ENCODE results near the gene SRC.

SRC gene

GRCh38 chr20:37350649-37351574, 5.0 kb downstream of the SRC start:
- DNase-seq (ENCODE audit: low read depth in 3 of 3) = no peak

GRCh38 chr20:37351689-37352607, 6.0 kb downstream of the SRC start:
- DNase-seq (ENCODE audit: low read depth in 3 of 3) = no peak

GRCh38 chr20:37352608-37352980, 6.7 kb downstream of the SRC start:
- DNase-seq (ENCODE audit: low read depth in 3 of 3) = no peak

- DNase-seq (ENCODE audit: low read depth in 3 of 3) = no peak
Measured at GRCh38 chr20:37353285-37353849, 7.4 kb downstream of the SRC start.

GRCh38 chr20:37354210-37355195, 8.6 kb downstream of the SRC start:
- DNase-seq (ENCODE audit: low read depth in 3 of 3) = no peak

GRCh38 chr20:37355252-37356180, 9.6 kb downstream of the SRC start:
- DNase-seq (ENCODE audit: low read depth in 3 of 3) = no peak

- no peak for DNase-seq (ENCODE audit: low read depth in 3 of 3)
Measured at GRCh38 chr20:37356387-37356786, 10.4 kb downstream of the SRC start.

- no peak for DNase-seq (ENCODE audit: low read depth in 3 of 3)
Measured at GRCh38 chr20:37356961-37357371, 11.0 kb downstream of the SRC start.

GRCh38 chr20:37357481-37358365, 11.8 kb downstream of the SRC start:
- DNase-seq (ENCODE audit: low read depth in 3 of 3) = no peak

- no peak for DNase-seq (ENCODE audit: low read depth in 3 of 3)
Measured at GRCh38 chr20:37358366-37359150, 12.6 kb downstream of the SRC start.

- DNase-seq (ENCODE audit: low read depth in 3 of 3) = no peak
Measured at GRCh38 chr20:37359331-37359730, 13.4 kb downstream of the SRC start.

- DNase-seq (ENCODE audit: low read depth in 3 of 3) = no peak
Measured at GRCh38 chr20:37359836-37360235, 13.9 kb downstream of the SRC start.

- DNase-seq (ENCODE audit: low read depth in 3 of 3) = no peak
Measured at GRCh38 chr20:37360391-37361115, 14.6 kb downstream of the SRC start.

GRCh38 chr20:37361336-37361735, 15.4 kb downstream of the SRC start:
- no peak for DNase-seq (ENCODE audit: low read depth in 3 of 3)

GRCh38 chr20:37362231-37362792, 16.4 kb downstream of the SRC start:
- no peak for DNase-seq (ENCODE audit: low read depth in 3 of 3)

GRCh38 chr20:37362821-37363220, 16.9 kb downstream of the SRC start:
- DNase-seq (ENCODE audit: low read depth in 3 of 3) = no peak

Data from stimulated activated CD4-positive, alpha-beta T cell treated with anti-CD3 and anti-CD28 coated beads, TNF-alpha, amount 100 ng/mL, for 24 hours (primary cell).